PFSK-1 (cell line): ENCODE data around the gene OPN4.

ENCODE experiments used
- POLR2AphosphoS5 ChIP-seq: IDR thresholded peaks from 2 replicates; pipeline ENCODE4 v1.6.1; 2012; ENCODE audit warnings: low read depth, mild to moderate bottlenecking, control low read depth, low read length, moderate library complexity
- SIN3A ChIP-seq: IDR thresholded peaks from 2 replicates; pipeline ENCODE4 v1.6.1; 2012; ENCODE audit warnings: mild to moderate bottlenecking, low read length, moderate library complexity, borderline replicate concordance; ENCODE audit not compliant: insufficient read depth
- TAF1 ChIP-seq: IDR thresholded peaks from 2 replicates; pipeline ENCODE4 v1.6.1; 2012; ENCODE audit warnings: low read length, control low read depth, borderline replicate concordance; ENCODE audit not compliant: insufficient read depth

GRCh38 chr10:86613096-86613495, 41.3 kb upstream of the OPN4 start:
- TF ChIP-seq POLR2AphosphoS5 (no peak), SIN3A (no peak), TAF1 (no peak)
